GM12891 (cell line): ENCODE data around the gene KCND3.

Experiments used
- POLR2A ChIP-seq: IDR thresholded peaks from 2 replicates; pipeline ENCODE4 v1.6.1; 2011; ENCODE audit warnings: low read depth, low read length, control low read depth
- POU2F2 ChIP-seq: IDR thresholded peaks from 2 replicates; pipeline ENCODE4 v1.6.1; 2011; ENCODE audit warnings: low read depth, mild to moderate bottlenecking, control low read depth, low read length, moderate library complexity

DNA sequence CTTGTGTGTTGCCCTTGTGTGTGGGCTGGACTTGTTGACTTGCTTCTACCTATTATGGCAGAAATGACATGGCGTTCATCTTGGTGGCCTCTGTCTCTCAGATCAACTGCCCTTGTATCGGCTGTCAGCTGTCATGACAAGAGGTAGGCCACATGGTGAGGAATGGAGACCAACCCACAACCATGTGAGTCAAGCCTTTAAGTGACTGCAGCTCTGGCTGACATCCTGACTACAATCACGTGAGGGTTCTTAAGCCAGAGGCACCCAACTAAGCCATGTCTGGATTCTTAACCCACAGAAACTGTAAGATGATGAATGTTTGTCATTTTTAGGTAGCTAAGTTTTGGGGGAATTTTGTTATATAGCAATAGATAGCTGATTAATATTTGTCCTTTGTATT, 82.1 kb downstream of the KCND3 start:
- TF ChIP-seq POU2F2: no peak
- TF ChIP-seq POLR2A: no peak
